NOMO-1 treated with DMSO at 0.1 percent for 48 hours (cell line): ENCODE data around the gene RGS7BP.
A peak's percentile ranks its signal among the peaks of the same experiment; 100 is the strongest.
"Not testable (repeated sequence)": the region's sequence is repeated elsewhere in the genome, so short reads cannot be mapped to it uniquely, and the experiment has no call there.

Experiments
- DNase-seq: peaks from one replicate; lab custom pipeline; 2025; ENCODE audit not compliant: unreplicated experiment; lab: John Stamatoyannopoulos, UW

The RGS7BP gene

GRCh38 chr5:64557911-64558310 is 52.1 kb downstream of the RGS7BP start:
- no peak for DNase-seq

GRCh38 chr5:64558641-64559040 is 52.8 kb downstream of the RGS7BP start:
- not testable (repeated sequence) for DNase-seq

GRCh38 chr5:64566310-64566916 is 60.6 kb downstream of the RGS7BP start:
- DNase-seq: no peak

DNA sequence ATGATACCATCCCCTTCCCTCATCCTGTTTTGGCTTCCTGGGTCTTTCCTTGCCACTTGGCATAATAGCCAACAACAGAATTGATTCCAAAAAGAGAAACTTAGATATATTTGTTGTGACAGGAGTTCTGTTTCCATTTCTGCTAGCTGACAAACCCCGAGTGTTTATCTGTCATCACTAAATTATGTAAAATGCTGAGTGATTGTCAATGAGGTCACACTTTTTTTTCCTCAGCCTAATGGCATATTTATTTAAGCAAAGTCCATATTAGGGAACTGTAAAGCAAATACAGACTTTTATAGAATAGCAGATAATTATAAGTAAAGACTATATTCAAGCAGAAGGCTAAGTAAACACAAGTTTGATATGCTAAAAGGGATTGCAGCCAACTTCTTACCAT is 64.0 kb downstream of the RGS7BP start:
- no peak for DNase-seq

DNA sequence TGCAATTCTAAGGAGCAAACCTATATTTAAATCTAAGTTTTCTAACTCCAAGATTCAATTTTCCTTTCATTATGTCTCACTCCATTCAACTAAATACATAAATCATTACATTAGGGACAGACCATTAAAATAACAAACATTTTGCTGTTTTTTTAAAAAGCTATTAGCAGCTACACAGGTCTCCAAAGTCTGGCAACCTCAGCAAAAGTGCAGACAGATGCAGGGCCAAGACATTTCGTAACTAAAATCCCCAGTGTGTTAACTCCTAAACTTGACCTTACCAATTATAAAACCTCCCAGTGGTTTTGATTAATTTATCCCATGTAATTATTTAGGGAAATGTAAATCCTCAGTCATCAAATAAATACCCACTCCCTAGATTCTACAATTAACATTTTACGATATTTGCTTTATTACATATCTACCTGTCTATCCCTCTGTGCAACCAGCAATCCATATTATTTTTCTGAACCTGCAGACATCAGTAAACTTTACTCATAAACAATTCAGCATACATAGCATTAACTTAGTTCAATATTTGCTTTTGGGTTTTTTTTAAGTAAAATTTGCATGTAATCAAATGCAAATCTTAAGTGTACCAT is 64.7 kb downstream of the RGS7BP start:
- DNase-seq: no peak

GRCh38 chr5:64575561-64575960 is 69.7 kb downstream of the RGS7BP start:
- DNase-seq: no peak

GRCh38 chr5:64576250-64576649 is 70.4 kb downstream of the RGS7BP start:
- no peak for DNase-seq

DNA sequence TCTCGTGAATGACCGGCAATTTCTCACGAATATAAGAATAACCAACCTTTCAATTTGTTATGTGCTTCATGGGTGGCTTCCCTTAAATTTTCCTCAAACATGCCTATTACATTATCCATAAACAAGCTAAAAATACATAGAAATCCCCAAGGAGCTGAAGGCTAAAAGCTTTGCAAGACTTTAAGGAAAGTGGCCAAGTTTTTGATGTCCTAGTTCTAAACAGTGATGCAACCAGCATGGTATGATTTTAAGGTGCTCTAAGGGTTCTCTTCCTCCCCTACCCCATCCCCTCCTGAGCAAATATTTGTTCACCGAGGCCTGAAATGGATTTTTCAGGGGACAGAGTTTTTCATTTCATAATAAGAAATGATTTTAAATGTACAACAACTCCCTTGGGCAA is 79.8 kb downstream of the RGS7BP start:
- DNase-seq: no peak

DNA sequence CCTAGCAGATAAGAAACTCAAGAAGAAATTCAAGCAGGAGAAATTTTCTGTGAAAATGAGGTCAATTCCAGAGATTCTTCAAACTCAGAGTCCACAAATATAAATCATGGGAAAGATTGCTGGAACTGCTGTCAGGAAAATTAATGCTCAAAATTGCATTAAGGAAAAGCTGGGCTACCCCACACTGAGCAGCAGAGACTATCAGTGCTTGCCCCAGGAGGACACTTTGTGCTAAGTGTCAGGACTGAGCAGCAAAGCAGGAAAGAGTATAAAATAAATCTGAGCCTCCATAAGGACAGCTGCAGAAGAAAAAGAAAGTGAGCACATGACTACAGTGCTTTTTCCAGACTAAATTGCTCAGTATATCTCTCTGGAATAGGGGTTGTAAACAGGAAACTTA is 81.6 kb downstream of the RGS7BP start:
- no peak for DNase-seq

- DNase-seq: no peak
Observed at GRCh38 chr5:64592730-64593341, 87.0 kb downstream of the RGS7BP start.

GRCh38 chr5:64594025-64594424 is 88.2 kb downstream of the RGS7BP start:
- DNase-seq: no peak

DNA sequence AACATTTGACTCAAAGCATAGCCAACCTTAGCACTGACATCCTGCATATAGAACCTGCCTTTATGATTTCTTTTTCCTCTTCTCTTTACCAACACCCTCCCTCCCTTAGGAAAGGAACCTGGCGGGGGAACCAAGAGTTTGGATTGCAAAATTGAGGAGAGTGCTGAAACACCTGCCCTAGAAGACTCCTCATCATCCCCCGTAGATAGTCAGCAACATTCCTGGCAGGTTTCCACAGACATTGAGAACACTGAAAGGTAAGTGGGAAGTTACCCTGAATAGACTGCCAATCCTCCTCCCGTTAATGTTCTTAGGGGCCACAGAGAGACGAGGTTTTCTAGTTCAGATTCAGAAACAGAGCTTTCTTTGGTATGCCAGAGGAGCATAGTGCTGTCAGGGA is 88.8 kb downstream of the RGS7BP start:
- no peak for DNase-seq

GRCh38 chr5:64595031-64595855 is 89.4 kb downstream of the RGS7BP start:
- DNase-seq: no peak

DNA sequence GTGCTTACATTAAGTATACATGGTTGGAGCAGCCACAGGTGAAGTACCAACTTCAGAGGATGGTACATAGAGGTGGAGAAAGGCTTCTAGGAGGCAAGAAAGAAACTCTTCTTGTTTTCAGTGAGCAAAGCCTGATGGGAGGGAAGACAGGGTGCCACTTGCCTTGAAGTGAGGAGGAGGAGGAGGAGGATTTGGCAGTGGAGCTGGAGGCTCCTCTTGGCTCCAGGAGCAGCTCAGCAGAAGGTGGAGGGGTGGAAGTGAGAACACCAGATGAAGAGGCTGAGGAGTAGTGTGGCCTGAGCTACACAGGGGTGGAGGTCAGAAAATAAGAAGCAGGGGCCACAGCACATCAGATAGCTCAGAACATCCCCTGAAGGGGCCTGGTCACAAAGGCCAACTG is 93.4 kb downstream of the RGS7BP start:
- no peak for DNase-seq

GRCh38 chr5:64603676-64604075 is 97.9 kb downstream of the RGS7BP start:
- DNase-seq: no peak

DNA sequence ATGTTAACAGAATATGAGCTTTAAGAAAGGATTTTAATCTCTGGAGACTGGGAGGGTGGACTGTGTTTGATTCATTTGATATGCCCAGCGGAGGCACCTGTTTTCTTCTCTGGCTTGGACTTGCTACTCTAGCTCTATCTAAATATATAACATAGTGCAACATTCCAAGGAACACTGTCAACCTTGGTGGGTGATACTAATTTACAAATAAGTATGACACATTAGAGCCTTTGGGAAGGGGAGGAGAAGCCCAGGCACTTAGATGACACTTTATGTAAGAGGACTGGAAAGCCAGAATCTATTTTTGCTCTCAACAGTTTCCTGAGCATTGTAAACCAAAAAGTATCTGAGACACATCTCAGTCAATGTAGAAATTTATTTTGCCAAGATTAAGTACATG is 101.1 kb downstream of the RGS7BP start:
- DNase-seq: no peak

DNA sequence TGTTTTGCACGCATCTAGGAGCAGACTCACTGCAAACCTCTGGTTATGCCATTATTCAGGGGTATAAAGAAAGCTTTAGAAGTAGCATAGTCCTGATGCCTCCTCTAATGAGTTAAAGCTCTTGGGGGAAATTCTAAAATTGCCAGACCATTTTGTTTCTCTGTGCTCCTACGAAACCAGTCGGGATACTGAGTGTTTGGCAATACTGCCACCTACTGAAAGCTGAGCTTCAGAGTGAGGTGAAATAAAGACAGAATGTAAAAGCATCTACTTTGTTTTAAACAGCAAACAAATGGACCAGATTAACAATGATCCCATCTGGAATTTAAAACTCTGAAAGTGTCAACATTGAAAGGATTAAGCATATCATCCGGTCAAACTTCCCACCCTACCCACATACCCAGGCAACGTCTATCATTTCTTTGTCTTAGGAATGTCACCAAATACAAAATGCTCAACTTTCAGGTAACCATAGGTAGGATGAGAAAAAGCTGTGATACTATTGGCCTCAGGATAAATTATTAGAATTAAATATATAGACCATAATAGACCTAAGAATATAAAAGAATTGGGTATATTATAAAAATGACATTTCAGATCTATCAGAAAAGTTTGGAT is 106.6 kb downstream of the RGS7BP start:
- peak; percentile 7 for DNase-seq

DNA sequence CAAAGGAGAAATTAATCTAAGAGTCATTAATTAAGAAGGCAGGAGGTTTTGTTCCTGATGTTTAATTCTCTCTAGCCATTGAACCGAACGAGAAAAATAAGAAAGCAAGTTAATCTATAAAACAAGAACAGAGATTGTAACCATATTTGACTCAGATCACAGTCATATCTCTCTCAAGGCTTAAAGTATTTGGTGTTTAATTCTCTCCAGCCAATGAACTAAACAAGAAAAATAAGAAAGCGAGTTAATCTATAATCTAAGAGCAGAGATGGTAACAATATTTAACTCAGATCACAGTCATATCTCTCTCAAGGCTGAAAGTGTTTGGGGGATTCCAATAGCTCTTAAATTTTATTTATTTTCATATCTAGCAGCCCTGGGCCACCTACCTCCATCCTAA is 110.1 kb downstream of the RGS7BP start:
- DNase-seq: no peak

DNA sequence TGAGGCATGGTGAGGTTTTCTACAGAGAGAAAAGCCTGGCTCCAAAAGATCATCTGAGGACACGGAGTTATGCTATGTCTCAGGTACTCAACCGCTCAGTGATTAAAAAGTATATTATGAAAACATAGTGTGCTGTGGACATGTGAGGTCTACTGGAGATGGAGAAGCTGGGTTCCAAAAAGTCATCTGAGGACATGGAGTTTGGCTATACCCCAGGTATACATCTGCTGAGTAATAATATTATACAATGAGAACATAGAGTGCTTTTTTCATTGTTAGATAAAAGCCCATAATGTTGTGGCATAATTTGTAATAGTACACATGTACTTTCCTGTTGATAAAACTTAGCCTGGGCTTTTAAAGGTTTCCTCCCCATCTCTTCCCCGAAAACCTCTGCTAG is 113.8 kb downstream of the RGS7BP start:
- DNase-seq: no peak

- no peak for DNase-seq
Observed at GRCh38 chr5:64622991-64623390, 117.2 kb downstream of the RGS7BP start.

- no peak for DNase-seq
Observed at GRCh38 chr5:64625678-64626077, 119.9 kb downstream of the RGS7BP start.
